Osteocyte (in vitro differentiated cells): ENCODE measurements around the gene TEDC1. TPM values are rescaled to one million over a fixed set of nuclear protein-coding genes. Genes with fewer than 3 reads are reported as not detected.
"Not testable (repeated sequence)": the region's sequence is repeated elsewhere in the genome, so short reads cannot be mapped to it uniquely, and the experiment has no call there.

Source experiments
- DNase-seq: peaks from one replicate; pipeline ENCODE4 v3.0.0; 2021; ENCODE audit warnings: mixed read lengths; ENCODE audit not compliant: unreplicated experiment; ENCODE audit errors: extremely low spot score
- H3K27ac Mint-ChIP-seq: one replicate; pipeline ENCODE4 v1.8.0; 2021; ENCODE audit warnings: mild to moderate bottlenecking, mixed read lengths; ENCODE audit not compliant: unreplicated experiment
- H3K27me3 Mint-ChIP-seq: one replicate; pipeline ENCODE4 v1.8.0; 2021; ENCODE audit warnings: mixed read lengths; ENCODE audit not compliant: unreplicated experiment
- H3K36me3 Mint-ChIP-seq: one replicate; pipeline ENCODE4 v1.8.0; 2021; ENCODE audit warnings: mixed read lengths; ENCODE audit not compliant: unreplicated experiment
- H3K4me1 Mint-ChIP-seq: one replicate; pipeline ENCODE4 v1.8.0; 2021; ENCODE audit warnings: mixed read lengths; ENCODE audit not compliant: unreplicated experiment
- H3K4me3 Mint-ChIP-seq: one replicate; pipeline ENCODE4 v1.8.0; 2021; ENCODE audit warnings: mild to moderate bottlenecking, moderate library complexity, mixed read lengths; ENCODE audit not compliant: unreplicated experiment
- H3K9me3 Mint-ChIP-seq: one replicate; pipeline ENCODE4 v1.8.0; 2021; ENCODE audit warnings: mixed read lengths; ENCODE audit not compliant: unreplicated experiment
- CTCF ChIP-seq: fragments of 200-600 bp; sonication (generic); IDR thresholded peaks from 2 replicates; pipeline ENCODE4 v1.5.0; 2021; ENCODE audit warnings: antibody characterized with exemption, mild to moderate bottlenecking, moderate library complexity
- total RNA-seq: library from RNA; stranded (reverse); gene quantifications from 2 replicates; pipeline ENCODE4 v1.2.1, GENCODE V29; 2021

Gene TEDC1
- total RNA-seq, 1 donor from 2014 or later, result 11.0 TPM

- DNase-seq, result no peak
- Mint-ChIP-seq H3K27me3 (peaks cover 16% of the 10 kb centered on the region), H3K9me3 (peaks cover 13% of the 10 kb centered on the region), H3K36me3 (no peaks in the 10 kb centered on the region), H3K27ac (no peak overlapping the region), H3K4me3 (no peak overlapping the region), H3K4me1 (no peaks in the 10 kb centered on the region)
- TF ChIP-seq CTCF, result no peak
These were observed 50.3 kb downstream of the TEDC1 start for GRCh38 chr14:105541218-105541875.

- H3K27me3 Mint-ChIP-seq, result peaks cover 16% of the 10 kb centered on the region
- H3K4me3 Mint-ChIP-seq, result not testable (repeated sequence)
These were observed 54.6 kb downstream of the TEDC1 start for GRCh38 chr14:105545676-105546075.

GRCh38 chr14:105546410-105546809 lies 55.4 kb downstream of the TEDC1 start:
- H3K27me3 Mint-ChIP-seq, result peaks cover 16% of the 10 kb centered on the region
- not testable (repeated sequence) for H3K36me3 Mint-ChIP-seq, H3K4me1 Mint-ChIP-seq, H3K27ac Mint-ChIP-seq, H3K4me3 Mint-ChIP-seq, DNase-seq
- H3K9me3 Mint-ChIP-seq, result peaks cover 22% of the 10 kb centered on the region

More at GRCh38 chr14:105545676-105546075, 54.6 kb downstream of the TEDC1 start:
- not testable (repeated sequence) for DNase-seq, H3K4me1 Mint-ChIP-seq, H3K27ac Mint-ChIP-seq, H3K36me3 Mint-ChIP-seq
- H3K9me3 Mint-ChIP-seq, result peaks cover 22% of the 10 kb centered on the region

- not testable (repeated sequence) for H3K27ac Mint-ChIP-seq, H3K4me3 Mint-ChIP-seq, DNase-seq, H3K36me3 Mint-ChIP-seq, H3K4me1 Mint-ChIP-seq
- Mint-ChIP-seq H3K27me3 (peaks cover 19% of the 10 kb centered on the region), H3K9me3 (peaks cover 22% of the 10 kb centered on the region)
These were observed 56.0 kb downstream of the TEDC1 start for GRCh38 chr14:105547072-105547471.

GRCh38 chr14:105547741-105548169 lies 56.7 kb downstream of the TEDC1 start:
- peaks cover 20% of the 10 kb centered on the region for H3K9me3 Mint-ChIP-seq
- H3K36me3 Mint-ChIP-seq, result no peaks in the 10 kb centered on the region
- H3K4me3 Mint-ChIP-seq, result no peak overlapping the region
- no peaks in the 10 kb centered on the region for H3K4me1 Mint-ChIP-seq
- no peak overlapping the region for H3K27ac Mint-ChIP-seq
- TF ChIP-seq CTCF, result no peak
- no peak for DNase-seq
- H3K27me3 Mint-ChIP-seq, result peaks cover 17% of the 10 kb centered on the region

Other genes starting within 250 kb of the TEDC1 start
- gene BTBD6, start 242.7 kb upstream of the TEDC1 start, total RNA-seq, result 35.3 and 35.7 TPM in 2 replicates
- gene BRF1, start 190.2 kb upstream of the TEDC1 start, total RNA-seq, result 41.7 and 43.5 TPM in 2 replicates
- gene PACS2, start 176.5 kb upstream of the TEDC1 start, total RNA-seq, result 109 and 115 TPM in 2 replicates
- gene TEX22, start 92.7 kb upstream of the TEDC1 start, total RNA-seq, result 3.1 and 4.9 TPM in 2 replicates
- gene MTA1, start 71.4 kb upstream of the TEDC1 start, total RNA-seq, result 122 and 132 TPM in 2 replicates
- 183 and 191 TPM in 2 replicates for gene CRIP2, start 16.4 kb upstream of the TEDC1 start, total RNA-seq
- gene CRIP1, start 4.4 kb upstream of the TEDC1 start, total RNA-seq, result 31.0 and 34.1 TPM in 2 replicates
- 3.3 and 3.6 TPM in 2 replicates for gene TMEM121, start 35.3 kb downstream of the TEDC1 start, total RNA-seq